H1 (cell line): Measurements from ENCODE around the gene R3HDM2. TPM values are rescaled to one million over a fixed set of nuclear protein-coding genes. Genes with fewer than 3 reads are reported as not detected.

Experiments
- CTCF ChIA-PET: fragments of 300-600 bp; sonication (Branson Sonifier 250); formaldehyde crosslinking; loops from one replicate; lab custom pipeline; 2021; ENCODE audit not compliant: partially characterized antibody; lab: Charles Lee
- POLR2A ChIA-PET: fragments of 300-600 bp; sonication (Branson Sonifier 250); formaldehyde crosslinking; loops from one replicate; lab custom pipeline; 2021; ENCODE audit warnings: inconsistent platforms; ENCODE audit not compliant: partially characterized antibody; lab: Charles Lee
- DNase-seq, 2 experiments: peaks; one replicate each; pipeline versions ENCODE4 v3.0.0 to v3.0.0-alpha.2; 2010 to 2022; ENCODE audit warnings: low spot score in 2 of 2, low read depth in 1 of 2, mixed read lengths in 1 of 2
- FAIRE-seq: peaks from 2 replicates; lab custom pipeline; 2011; peaks lifted over from hg19 to GRCh38; lab: Jason Lieb, UNC
- H2AFZ ChIP-seq: 2 replicates; pipeline ENCODE4 v1.8.1; 2012; ENCODE audit warnings: low read length, inconsistent platforms
- H2AK5ac ChIP-seq: 2 replicates; pipeline ENCODE4 v1.6.1; 2013; ENCODE audit warnings: low read depth, low read length
- H2BK120ac ChIP-seq: replicated peaks from 2 replicates; pipeline ENCODE3; 2013; ENCODE audit warnings: low read depth, low read length, inconsistent platforms
- H2BK12ac ChIP-seq: 2 replicates; pipeline ENCODE4 v1.6.1; 2013; ENCODE audit warnings: low read depth, low read length
- H2BK15ac ChIP-seq: 2 replicates; pipeline ENCODE4 v1.6.1; 2013; ENCODE audit warnings: low read length
- H2BK20ac ChIP-seq: 2 replicates; pipeline ENCODE4 v1.6.1; 2013; ENCODE audit warnings: low read length
- H2BK5ac ChIP-seq: 2 replicates; pipeline ENCODE4 v1.6.1; 2013; ENCODE audit warnings: low read depth, low read length
- H3K14ac ChIP-seq: 2 replicates; pipeline ENCODE4 v1.6.1; 2013; ENCODE audit warnings: inconsistent platforms; ENCODE audit not compliant: insufficient read length
- H3K18ac ChIP-seq: 2 replicates; pipeline ENCODE4 v1.6.1; 2013; ENCODE audit warnings: low read length; ENCODE audit errors: extremely low read depth
- H3K23ac ChIP-seq: 2 replicates; pipeline ENCODE4 v1.6.1; 2013; ENCODE audit warnings: inconsistent platforms; ENCODE audit not compliant: insufficient read length
- H3K23me2 ChIP-seq: 2 replicates; pipeline ENCODE4 v1.6.1; 2013; ENCODE audit warnings: low read depth, low read length
- H3K27ac ChIP-seq: 2 replicates; pipeline ENCODE4 v1.6.1; 2011; ENCODE audit warnings: low read depth, low read length, inconsistent platforms
- H3K27me3 ChIP-seq, 4 experiments: replicated peaks in 1 of 4; 1 replicate in 1 of 4; 2 replicates in 3 of 4; pipeline versions ENCODE4 v1.6.1 to v1.8.1; 2011 to 2013; ENCODE audit warnings: low read length in 3 of 4, mild to moderate bottlenecking in 3 of 4, inconsistent platforms in 2 of 4, mixed read lengths in 2 of 4, moderate library complexity in 1 of 4; ENCODE audit not compliant: control insufficient read depth in 3 of 4, insufficient read depth in 3 of 4; ENCODE audit errors: extremely low read depth in 1 of 4
- H3K36me3 ChIP-seq, 4 experiments: 2 replicates each; pipeline versions ENCODE4 v1.6.1 to v1.8.1; 2011 to 2013; ENCODE audit warnings: mild to moderate bottlenecking in 4 of 4, low read length in 3 of 4, moderate library complexity in 2 of 4, control low read depth in 1 of 4, inconsistent platforms in 1 of 4; ENCODE audit not compliant: insufficient read depth in 4 of 4, control insufficient read depth in 2 of 4
- H3K4ac ChIP-seq: replicated peaks from 2 replicates; pipeline ENCODE3; 2013; ENCODE audit warnings: low read length, low read depth, mixed read lengths, inconsistent platforms; ENCODE audit not compliant: insufficient read length
- H3K4me1 ChIP-seq, 4 experiments: replicated peaks in 1 of 4; 1 replicate in 1 of 4; 2 replicates in 3 of 4; pipeline versions ENCODE4 v1.6.1 to v1.8.1; 2011 to 2013; ENCODE audit warnings: low read length in 3 of 4, inconsistent platforms in 2 of 4, mixed read lengths in 1 of 4; ENCODE audit not compliant: insufficient read depth in 4 of 4, control insufficient read depth in 3 of 4
- H3K4me2 ChIP-seq, 2 experiments: 2 replicates each; pipeline versions ENCODE4 v1.6.1 to v1.8.1; 2011 to 2013; ENCODE audit warnings: low read depth in 2 of 2, low read length in 2 of 2, control low read depth in 1 of 2, inconsistent platforms in 1 of 2, mild to moderate bottlenecking in 1 of 2; ENCODE audit not compliant: insufficient read depth in 1 of 2
- H3K4me3 ChIP-seq, 4 experiments: fragments of 200-600, 300-600 bp in 1 of 4; sonication (generic), shearing (Covaris generic), sonication (Bioruptor Twin) in 1 of 4; 2 replicates each; pipeline versions ENCODE4 v1.5.1 to v1.8.1; 2011 to 2016; ENCODE audit warnings: low read length in 4 of 4, low read depth in 3 of 4, control low read depth in 2 of 4, inconsistent platforms in 2 of 4, mild to moderate bottlenecking in 2 of 4, mixed read lengths in 1 of 4, moderate library complexity in 1 of 4; ENCODE audit not compliant: insufficient read depth in 2 of 4; ENCODE audit errors: extremely low read depth in 1 of 4
- H3K56ac ChIP-seq: replicated peaks from 2 replicates; pipeline ENCODE3; 2013; ENCODE audit warnings: low read depth, mild to moderate bottlenecking, mixed read lengths, low read length, inconsistent platforms; ENCODE audit not compliant: insufficient read length
- H3K79me1 ChIP-seq: 2 replicates; pipeline ENCODE4 v1.6.1; 2013; ENCODE audit warnings: low read depth, low read length, control low read depth
- H3K79me2 ChIP-seq, 2 experiments: 2 replicates each; pipeline versions ENCODE4 v1.6.1 to v1.8.1; 2012 to 2013; ENCODE audit warnings: low read length in 2 of 2, mild to moderate bottlenecking in 2 of 2, inconsistent platforms in 1 of 2; ENCODE audit not compliant: insufficient read depth in 2 of 2, control insufficient read depth in 1 of 2
- H3K9ac ChIP-seq, 4 experiments: replicated peaks in 1 of 4; 1 replicate in 1 of 4; 2 replicates in 3 of 4; pipeline versions ENCODE4 v1.6.1 to v1.8.1; 2011 to 2013; ENCODE audit warnings: low read depth in 3 of 4, low read length in 3 of 4, control low read depth in 2 of 4, mild to moderate bottlenecking in 2 of 4, moderate library complexity in 2 of 4, inconsistent platforms in 1 of 4; ENCODE audit errors: extremely low read depth in 1 of 4
- H3K9me3 ChIP-seq, 2 experiments: 2 replicates each; pipeline versions ENCODE4 v1.6.1 to v1.8.1; 2012 to 2013; ENCODE audit warnings: mild to moderate bottlenecking in 2 of 2, moderate library complexity in 2 of 2, control low read depth in 1 of 2, inconsistent platforms in 1 of 2, low read depth in 1 of 2, low read length in 1 of 2, mixed read lengths in 1 of 2; ENCODE audit not compliant: insufficient read depth in 2 of 2
- H4K20me1 ChIP-seq, 2 experiments: replicated peaks in 1 of 2; 2 replicates each; pipeline versions ENCODE3 to v1.8.1; 2011 to 2013; ENCODE audit warnings: inconsistent platforms in 2 of 2, low read length in 2 of 2, mild to moderate bottlenecking in 1 of 2; ENCODE audit not compliant: insufficient read depth in 2 of 2, control insufficient read depth in 1 of 2
- H4K5ac ChIP-seq: 2 replicates; pipeline ENCODE4 v1.6.1; 2013; ENCODE audit warnings: low read length, low read depth, mixed read lengths, inconsistent platforms; ENCODE audit not compliant: insufficient read length
- H4K8ac ChIP-seq: 2 replicates; pipeline ENCODE4 v1.8.0; 2013; ENCODE audit warnings: mild to moderate bottlenecking, moderate library complexity, low read length, inconsistent platforms; ENCODE audit not compliant: insufficient read depth; ENCODE audit errors: extremely low read depth
- H4K91ac ChIP-seq: replicated peaks from 2 replicates; pipeline ENCODE3; 2013; ENCODE audit warnings: low read length, mixed read lengths, inconsistent platforms; ENCODE audit not compliant: insufficient read length
- ASH2L ChIP-seq: fragments of 200-600, 300-600 bp; sonication (generic); IDR thresholded peaks from one replicate; pipeline ENCODE4 v1.7.1; 2017; ENCODE audit warnings: low read length
- BACH1 ChIP-seq: IDR thresholded peaks from 2 replicates; pipeline ENCODE4 v1.6.1; 2012; ENCODE audit warnings: low read length, improper control_type of control experiment
- EZH2 ChIP-seq: fragments of 200-600 bp; sonication (generic); IDR thresholded peaks from 2 replicates; pipeline ENCODE4 v1.7.1; 2012; ENCODE audit warnings: low read depth, mild to moderate bottlenecking, moderate library complexity, low read length, inconsistent platforms; ENCODE audit not compliant: severe bottlenecking
- KDM4A ChIP-seq: IDR thresholded peaks from one replicate; pipeline ENCODE4 v1.7.1; 2012; ENCODE audit warnings: low read depth, mild to moderate bottlenecking, moderate library complexity, low read length, inconsistent platforms; ENCODE audit not compliant: severe bottlenecking
- TAF7 ChIP-seq: optimal IDR thresholded peaks from 2 replicates; pipeline ENCODE3; 2011; ENCODE audit warnings: low read depth, mild to moderate bottlenecking, inconsistent platforms, low read length, moderate library complexity, borderline replicate concordance
- WGBS, 2 experiments: shearing (Covaris generic) in 1 of 2; methylation state at CpG; one replicate each; pipeline versions ENCODE4 v1.1.6 to v1.1.7; 2013 to 2015; ENCODE audit warnings: low lambda C conversion rate in 2 of 2, mixed read lengths in 2 of 2, inconsistent platforms in 1 of 2, low coverage in 1 of 2, missing lambda C conversion rate in 1 of 2; ENCODE audit not compliant: insufficient replicate concordance in 2 of 2, insufficient coverage in 1 of 2, insufficient read length in 1 of 2; ENCODE audit errors: extremely low coverage in 1 of 2, missing lambda C conversion rate in 1 of 2; 5-methylcytosine and 5-hydroxymethylcytosine counted together
- polyA plus RNA-seq, 7 experiments: library from polyadenylated mRNA; depleted of rRNA in 3 of 7; stranded (reverse) in 5 of 7; unstranded in 2 of 7; fragments of >200 nt in 5 of 7; fragments of 200-250 nt in 2 of 7; gene quantifications; 1 replicate in 5 of 7; 2 replicates in 1 of 7; 4 replicates in 1 of 7; pipeline versions ENCODE4 v1.2.1 to v1.2.3, GENCODE V29; 2011 to 2013; ENCODE audit warnings: missing spikeins in 2 of 7, mixed read lengths in 2 of 7
- total RNA-seq: library from RNA; stranded (reverse); fragmentation: NEBNext Ultra II Directional; extraction: Animal tissue kit (Norgen Biotek cat#: 25700); gene quantifications from 2 replicates; pipeline ENCODE4 v1.2.1, GENCODE V29; 2021

The R3HDM2 gene
- total and polyA plus RNA-seq, 2 of the 8 experiments (the other 6 are each of a cell fraction or from before 2014, with no cell fraction given) = 25.6 to 27.0 TPM

DNA sequence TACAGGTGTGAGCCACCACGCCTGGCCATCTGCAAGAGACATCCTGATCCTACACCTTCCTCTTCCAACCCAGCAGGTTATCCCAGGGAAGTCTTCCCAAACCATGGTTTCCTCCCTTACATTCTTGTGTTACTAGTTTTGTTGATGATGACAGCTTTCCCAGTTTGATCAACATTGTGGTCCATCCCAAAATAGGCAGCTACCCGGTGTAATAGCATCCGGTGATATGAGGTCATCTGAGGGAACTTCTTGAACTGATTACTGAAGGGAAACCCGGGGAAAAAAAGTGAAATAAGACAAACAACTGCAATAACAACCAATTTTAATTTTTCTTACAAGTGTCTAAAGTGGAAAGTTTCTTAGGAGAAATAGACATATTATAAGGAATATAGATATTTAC, 134.6 kb downstream of the R3HDM2 start:
- H4K91ac ChIP-seq = no peak overlapping the region
- ChIA-PET CTCF (interaction anchor here (1.6 to 1.8 kb wide), 2 partner anchors 9 to 156 kb away, joined by 3 to 5 read pairs; no protein-coding TSS in a partner anchor), POLR2A (interaction anchor here (1.1 kb wide), 1 partner anchor 11 kb away, joined by 3 read pairs; no protein-coding TSS in a partner anchor)
- H2AK5ac ChIP-seq = no peak overlapping the region
- no peak overlapping the region for H2BK20ac ChIP-seq
- no peak overlapping the region for H3K9ac ChIP-seq
- H3K4ac ChIP-seq = no peak overlapping the region
- DNase-seq (no peak), FAIRE-seq (no peak)
- H3K23ac ChIP-seq = no peak overlapping the region
- no peak overlapping the region for H3K27ac ChIP-seq
- H3K14ac ChIP-seq = no peak overlapping the region
- no peak overlapping the region for H3K4me2 ChIP-seq
- H2AFZ ChIP-seq = no peak overlapping the region
- no peaks in the 10 kb centered on the region for H3K27me3 ChIP-seq
- TF ChIP-seq TAF7 = no peak
- TF ChIP-seq KDM4A = no peak
- no peak for TF ChIP-seq EZH2
- TF ChIP-seq BACH1 = no peak
- no peak for TF ChIP-seq ASH2L
- H3K23me2 ChIP-seq = no peaks in the 10 kb centered on the region
- H2BK5ac ChIP-seq = no peak overlapping the region
- H3K79me2 ChIP-seq = no peaks in the 10 kb centered on the region
- H3K4me3 ChIP-seq = no peak overlapping the region
- peaks cover 0 to 9% (median 4%) of the 10 kb centered on the region in 4 experiments; a peak in 4 of 7 replicates for H3K4me1 ChIP-seq
- H4K5ac ChIP-seq = no peak overlapping the region
- H3K36me3 ChIP-seq = peaks cover 0 to 8% (median 3%) of the 10 kb centered on the region in 4 experiments; a peak in 3 of 8 replicates
- no peaks in the 10 kb centered on the region for H4K20me1 ChIP-seq
- H3K56ac ChIP-seq = no peak overlapping the region
- WGBS, 2 experiments = 90% methylated on average over 4 of the region's 4 CpGs; no CpG with 5 or more reads in 1 of the 2 experiments
- H3K18ac ChIP-seq = no peak overlapping the region
- H3K79me1 ChIP-seq = no peaks in the 10 kb centered on the region
- H2BK12ac ChIP-seq = no peak overlapping the region
- no peak overlapping the region; the same call in 1 of the 2 replicates for H4K8ac ChIP-seq
- no peaks in the 10 kb centered on the region for H3K9me3 ChIP-seq
- no peak overlapping the region for H2BK120ac ChIP-seq
- no peak overlapping the region for H2BK15ac ChIP-seq
